NCI-H226 (cell line): ENCODE data around the gene CHCHD3.
"Not testable (repeated sequence)": the region's sequence is repeated elsewhere in the genome, so short reads cannot be mapped to it uniquely, and the experiment has no call there.

Experiments
- DNase-seq: peaks from one replicate; pipeline ENCODE4 v3.0.0-alpha.2; 2015

The CHCHD3 gene

GRCh38 chr7:132998763-132999162, 83.1 kb downstream of the CHCHD3 start:
- DNase-seq, result no peak

GRCh38 chr7:132997505-132997904, 84.4 kb downstream of the CHCHD3 start:
- no peak for DNase-seq

DNA sequence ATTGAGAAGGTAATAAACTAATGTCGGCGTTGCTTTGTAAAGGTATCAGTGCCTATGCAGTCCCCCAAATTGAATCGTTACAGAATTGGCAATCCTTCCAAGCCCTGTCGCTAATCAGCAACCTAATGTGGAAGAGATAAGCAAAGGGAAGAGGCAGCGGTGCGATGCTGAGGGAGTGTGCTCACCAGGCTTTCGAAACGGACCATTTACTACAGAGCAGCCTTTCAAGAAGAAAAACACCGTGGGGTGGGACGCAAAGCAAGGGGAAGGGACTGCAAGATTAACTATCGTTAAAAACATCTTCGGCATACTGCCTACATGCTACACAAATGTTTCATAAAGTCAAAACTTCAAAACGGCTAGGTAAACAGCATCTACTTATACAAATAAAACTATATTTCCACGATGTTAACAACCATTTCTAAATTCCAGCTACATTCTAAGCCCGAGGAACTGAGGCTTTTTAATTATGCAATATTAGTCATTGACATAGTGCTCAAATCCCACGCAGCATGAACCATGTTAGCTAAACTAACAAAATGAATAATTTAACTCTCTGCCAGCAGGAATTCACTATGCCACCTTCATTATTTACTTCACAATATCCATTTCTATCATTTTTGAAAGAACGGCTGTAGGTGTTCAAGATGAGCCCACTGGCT, 85.2 kb downstream of the CHCHD3 start:
- DNase-seq, result no peak

DNA sequence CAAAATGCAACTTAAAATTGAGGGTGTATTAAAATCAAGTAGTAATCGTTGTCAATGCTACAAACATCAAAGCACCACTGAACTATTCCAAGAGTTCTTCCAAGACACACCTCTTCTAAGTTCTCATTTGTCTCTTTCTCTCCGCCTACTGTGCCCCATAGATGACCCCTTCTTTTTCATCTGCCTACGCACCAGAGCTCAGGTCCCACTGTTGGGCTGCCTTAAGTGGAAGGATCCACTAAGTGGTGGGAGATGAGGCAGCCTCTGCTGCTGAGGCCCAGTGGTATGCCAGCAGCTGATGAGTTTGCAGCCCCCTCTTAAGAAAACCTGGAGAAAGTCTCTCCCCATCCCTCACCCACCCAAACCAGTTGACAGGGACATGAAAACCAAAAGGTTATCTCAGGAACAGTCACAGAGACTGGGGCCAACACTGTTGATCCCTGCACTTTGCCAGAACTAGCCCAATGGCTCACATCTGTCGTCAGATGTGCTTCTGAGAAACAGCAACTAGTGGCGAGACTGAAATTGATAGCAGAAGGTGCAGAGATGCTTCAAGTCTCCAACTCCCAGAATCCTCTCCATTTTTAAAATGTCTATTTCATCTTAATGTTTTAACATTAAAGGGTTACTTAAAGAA, 88.4 kb downstream of the CHCHD3 start:
- no peak for DNase-seq

DNA sequence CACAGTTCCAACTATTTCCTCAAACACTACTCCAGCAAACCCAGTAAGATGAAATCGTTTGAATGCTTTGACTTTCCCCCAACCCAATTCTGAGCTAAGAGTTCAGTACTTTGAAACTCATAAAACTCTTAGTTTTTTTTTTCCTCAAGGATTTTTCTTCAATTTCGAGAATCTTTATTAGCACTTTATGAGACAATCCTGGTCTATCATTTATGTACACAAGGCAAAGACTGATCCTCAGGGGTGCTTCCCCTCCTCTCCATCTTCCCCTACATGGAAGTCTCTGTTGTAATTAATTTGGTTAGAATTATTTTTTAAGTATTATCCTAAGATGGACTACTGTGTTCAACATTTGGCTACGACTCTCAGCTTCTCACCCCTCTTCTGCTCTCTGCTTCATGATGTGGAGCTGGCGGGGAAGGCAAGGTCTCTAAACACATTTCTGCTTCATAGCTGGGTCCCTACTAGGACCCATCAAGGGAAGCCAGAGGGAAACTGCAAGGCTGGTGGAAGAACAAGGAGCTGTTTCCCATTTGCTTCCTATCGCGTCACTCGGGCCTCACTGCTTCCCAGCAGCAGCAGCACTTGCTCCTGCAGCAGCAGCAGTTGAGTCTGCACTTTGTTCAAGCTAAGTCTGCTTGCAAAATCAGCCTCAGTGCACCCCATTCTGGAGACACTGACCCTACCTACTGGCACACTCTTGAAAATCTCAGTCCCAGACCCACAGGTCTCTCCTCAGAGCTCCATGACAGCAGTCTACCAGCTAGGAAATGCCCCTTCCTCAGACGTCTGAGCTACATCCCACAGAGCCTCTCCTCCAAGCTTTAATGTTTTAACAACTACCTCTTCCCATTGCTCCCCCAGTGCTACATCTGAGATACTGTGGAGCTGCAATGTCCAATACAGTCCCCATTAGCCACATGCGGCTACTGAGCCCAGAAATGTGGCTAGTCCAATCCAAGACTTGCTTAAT, 90.0 kb downstream of the CHCHD3 start:
- DNase-seq, result no peak

GRCh38 chr7:132988117-132988516, 93.8 kb downstream of the CHCHD3 start:
- DNase-seq, result no peak

DNA sequence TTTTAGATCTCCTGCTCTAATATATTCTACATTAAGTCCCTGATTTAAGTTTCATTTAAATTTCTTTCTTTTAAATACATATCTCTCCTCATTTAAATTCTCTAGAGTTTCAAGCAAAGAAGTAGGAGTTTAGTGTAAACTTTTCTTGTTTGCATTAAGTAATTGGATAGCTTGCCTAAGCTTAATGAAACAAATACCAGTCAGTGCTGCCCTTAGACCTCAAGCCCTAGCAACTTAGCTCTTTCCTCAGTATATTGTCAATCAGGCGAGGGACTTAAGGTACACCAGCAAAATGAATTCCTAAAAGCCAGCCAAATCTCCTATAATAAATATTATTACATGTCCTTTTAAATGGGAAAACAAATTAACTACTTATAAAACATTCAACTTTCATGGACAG, 101.5 kb downstream of the CHCHD3 start:
- DNase-seq, result no peak

- no peak for DNase-seq
Observed at GRCh38 chr7:132979524-132979923, 102.4 kb downstream of the CHCHD3 start.

- no peak for DNase-seq
Observed at GRCh38 chr7:132977234-132977633, 104.7 kb downstream of the CHCHD3 start.

- DNase-seq, result no peak
Observed at GRCh38 chr7:132972745-132973144, 109.1 kb downstream of the CHCHD3 start.

- DNase-seq, result no peak
Observed at GRCh38 chr7:132970257-132970656, 111.6 kb downstream of the CHCHD3 start.

GRCh38 chr7:132969520-132969919, 112.4 kb downstream of the CHCHD3 start:
- no peak for DNase-seq

DNA sequence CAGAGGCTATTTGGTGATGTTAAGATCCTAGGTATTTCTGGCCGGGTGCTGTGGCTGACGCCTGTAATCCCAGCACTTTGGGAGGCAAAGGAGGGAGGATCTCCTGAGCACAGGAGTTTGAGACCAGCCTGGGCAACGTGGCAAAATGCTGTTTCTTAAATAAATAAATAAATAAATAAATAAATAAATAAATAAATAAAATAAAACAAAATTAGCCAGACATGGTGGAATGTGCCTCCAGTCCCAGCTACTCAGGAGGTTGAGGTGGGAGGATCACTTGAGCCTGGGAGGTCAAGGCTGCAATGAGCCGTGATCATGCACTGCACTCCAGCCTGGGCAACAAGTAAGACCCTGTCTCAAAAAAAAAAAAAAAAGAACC, 114.4 kb downstream of the CHCHD3 start:
- DNase-seq, result not testable (repeated sequence)

- DNase-seq, result peak; percentile 11
Observed at GRCh38 chr7:132966754-132967469, 115.0 kb downstream of the CHCHD3 start.

DNA sequence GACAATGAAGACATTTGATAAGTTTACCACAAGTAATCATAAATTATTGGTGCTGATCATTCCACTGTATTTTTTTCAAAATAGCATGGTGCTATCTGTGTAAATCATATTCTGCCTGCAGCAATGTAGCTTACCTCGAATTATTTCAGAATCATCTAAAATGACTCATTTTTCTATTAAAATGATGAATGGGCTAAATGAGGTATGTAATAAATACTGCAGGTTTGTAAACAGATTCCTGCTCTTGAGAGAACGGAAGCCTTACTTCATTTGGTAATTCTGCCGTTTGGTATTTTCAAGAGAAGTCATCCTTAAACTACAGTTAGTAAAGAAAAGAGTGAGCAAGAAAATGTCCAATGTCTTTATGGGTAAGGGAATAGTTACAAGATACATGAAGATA, 115.9 kb downstream of the CHCHD3 start:
- no peak for DNase-seq

DNA sequence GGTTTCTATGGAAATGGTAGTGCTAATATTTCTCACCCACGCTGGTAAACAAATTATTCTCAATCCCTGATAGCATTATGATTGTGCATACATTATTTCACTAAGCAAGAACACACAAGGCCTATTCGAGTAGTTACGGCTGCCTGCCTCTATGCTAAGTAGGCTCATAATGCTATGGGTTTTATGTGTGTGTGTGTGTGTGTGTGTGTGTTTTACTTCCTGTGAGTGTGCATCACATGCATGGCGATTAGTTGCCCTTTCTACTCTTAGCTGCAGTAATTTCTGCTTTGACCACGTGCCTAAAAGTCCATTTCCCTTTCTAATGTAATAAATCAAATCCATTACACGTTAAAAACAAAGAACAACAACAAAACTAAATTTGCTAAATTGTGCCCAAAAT, 117.0 kb downstream of the CHCHD3 start:
- DNase-seq, result no peak

DNA sequence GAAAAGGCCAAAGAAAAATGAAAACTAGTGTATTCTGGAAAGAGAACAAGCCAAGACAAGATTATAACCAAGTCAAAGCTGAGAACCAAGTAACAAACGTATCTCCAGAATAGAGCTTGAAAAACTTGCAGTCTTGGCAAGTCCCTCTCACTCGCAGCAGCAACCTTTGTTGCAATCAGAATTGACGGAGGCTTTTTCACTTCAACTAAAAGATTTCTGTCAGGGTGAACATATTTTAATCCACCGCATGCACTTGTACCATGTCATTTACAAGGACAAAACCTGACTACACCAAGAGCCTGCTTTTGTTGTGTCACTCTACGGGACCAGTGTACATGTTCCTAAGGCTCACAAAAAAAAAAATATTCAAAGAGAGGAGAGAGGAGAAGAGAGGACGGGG, 122.0 kb downstream of the CHCHD3 start:
- DNase-seq, result no peak

DNA sequence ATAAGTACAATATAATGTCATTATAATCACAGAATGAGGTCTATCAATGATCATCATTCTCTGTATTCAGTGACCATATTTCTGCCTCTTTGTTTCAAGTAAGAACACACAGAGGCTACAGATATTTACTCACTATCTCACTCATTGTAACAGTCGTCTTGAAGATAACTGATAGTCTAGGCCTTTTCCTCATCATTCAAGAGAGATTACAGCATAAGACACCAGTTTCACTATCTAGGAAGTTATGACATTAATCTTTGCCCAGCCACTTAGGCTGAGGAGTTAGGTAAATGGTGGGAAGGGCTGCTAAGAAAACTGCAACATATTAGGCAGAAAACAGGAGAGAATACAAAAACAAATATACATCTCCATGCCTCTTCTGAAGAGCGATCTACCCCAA, 125.3 kb downstream of the CHCHD3 start:
- no peak for DNase-seq

- no peak for DNase-seq
Observed at GRCh38 chr7:132953468-132953867, 128.4 kb downstream of the CHCHD3 start.

GRCh38 chr7:132950725-132951124, 131.2 kb downstream of the CHCHD3 start:
- no peak for DNase-seq

GRCh38 chr7:132947011-132947410, 134.9 kb downstream of the CHCHD3 start:
- DNase-seq, result no peak

DNA sequence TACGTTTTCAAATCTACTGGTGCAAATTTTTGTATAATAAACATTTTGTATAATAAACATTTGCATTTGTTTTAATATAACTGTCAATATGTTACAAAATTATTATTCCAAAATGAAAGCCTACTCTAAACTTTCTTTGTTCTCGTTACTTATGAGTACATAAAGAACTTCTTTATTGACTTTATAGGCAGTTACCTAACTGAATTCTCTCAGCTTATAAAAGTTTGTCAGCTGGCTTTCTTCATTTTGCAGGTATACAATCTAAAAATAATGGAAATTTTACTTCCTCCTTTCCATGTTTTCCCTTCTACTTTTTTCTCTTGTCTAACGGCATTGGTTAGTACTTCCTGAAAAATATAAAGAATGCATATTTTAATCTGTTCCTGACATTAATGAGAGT, 137.1 kb downstream of the CHCHD3 start:
- no peak for DNase-seq

- DNase-seq, result no peak
Observed at GRCh38 chr7:132943645-132944044, 138.2 kb downstream of the CHCHD3 start.
